Panc1 (cell line): ENCODE results near the gene S100PBP. TPM values are rescaled to one million over a fixed set of nuclear protein-coding genes. Genes with fewer than 3 reads are reported as not detected.

Experiments
- ATAC-seq: fragments of 200-7000 bp; cut with Tn5 transposase; 2 replicates; pipeline ENCODE4 v1.9.1; 2020; ENCODE audit warnings: mild to moderate bottlenecking, moderate library complexity
- BruUV-seq: library from RNA; stranded (reverse); fragments of 400-500 nt; replicated peaks from 2 replicates; lab custom pipeline; 2021; lab: Mats Ljungman, UMichigan
- CTCF ChIA-PET: fragments of 300-600 bp; sonication (Branson Sonifier 250); formaldehyde crosslinking; loops from one replicate; lab custom pipeline; 2022; ENCODE audit warnings: antibody characterized with exemption; lab: Charles Lee
- POLR2A ChIA-PET: fragments of 300-600 bp; sonication (Branson Sonifier 250); formaldehyde crosslinking; loops from one replicate; lab custom pipeline; 2022; ENCODE audit warnings: antibody characterized with exemption; lab: Charles Lee
- DNase-seq: peaks from one replicate; pipeline ENCODE4 v3.0.0-alpha.2; 2010; ENCODE audit warnings: low read depth, low spot score
- H3K27ac ChIP-seq: 2 replicates; pipeline ENCODE4 v1.5.1; 2011; ENCODE audit warnings: mild to moderate bottlenecking, low read length, inconsistent platforms
- H3K27me3 ChIP-seq: fragments of 200-500 bp; sonication (Bioruptor generic); 2 replicates; pipeline ENCODE4 v1.6.0; 2014; ENCODE audit warnings: low read length, inconsistent platforms; ENCODE audit not compliant: control insufficient read depth, insufficient read depth
- H3K36me3 ChIP-seq: fragments of 200-500 bp; sonication (Bioruptor generic); 2 replicates; pipeline ENCODE4 v1.5.1; 2014; ENCODE audit warnings: inconsistent platforms, mild to moderate bottlenecking, low read length, moderate library complexity; ENCODE audit not compliant: control insufficient read depth, insufficient read depth
- H3K4me1 ChIP-seq: 2 replicates; pipeline ENCODE4 v1.5.1; 2011; ENCODE audit warnings: inconsistent platforms, mild to moderate bottlenecking, low read length, moderate library complexity; ENCODE audit not compliant: control insufficient read depth, insufficient read depth
- H3K4me3 ChIP-seq, 2 experiments: 2 replicates each; pipeline ENCODE4 v1.5.1; 2011 to 2012; ENCODE audit warnings: low read depth in 2 of 2, low read length in 2 of 2, mild to moderate bottlenecking in 2 of 2, inconsistent platforms in 1 of 2, moderate library complexity in 1 of 2
- H3K9me3 ChIP-seq: fragments of 200-500 bp; sonication (Bioruptor generic); 2 replicates; pipeline ENCODE4 v1.5.1; 2014; ENCODE audit warnings: low read depth, mild to moderate bottlenecking, inconsistent platforms, low read length, moderate library complexity; ENCODE audit not compliant: control insufficient read depth, insufficient read depth
- POLR2AphosphoS5 ChIP-seq: IDR thresholded peaks from 2 replicates; pipeline ENCODE4 v1.6.1; 2012; ENCODE audit warnings: mild to moderate bottlenecking, low read depth, low read length, moderate library complexity
- SIN3A ChIP-seq: IDR thresholded peaks from 2 replicates; pipeline ENCODE4 v1.6.1; 2012; ENCODE audit warnings: low read depth, mild to moderate bottlenecking, low read length, moderate library complexity, borderline replicate concordance; ENCODE audit not compliant: insufficient read depth
- TCF7L2 ChIP-seq: IDR thresholded peaks from 2 replicates; pipeline ENCODE4 v1.6.1; 2011; ENCODE audit warnings: mild to moderate bottlenecking, low read depth, low read length, inconsistent platforms
- in situ Hi-C: cut with HindIII; loops from 2 replicates; pipeline ENCODE4 v1.10.0; 2016; ENCODE audit warnings: low sequenced_read_pairs, low pct_unique_long_range_greater_than_20kb
- intact Hi-C: fragments of 100-400 bp; cut with micrococcal nuclease; formaldehyde crosslinking; loops from one replicate; pipeline ENCODE4 v1.10.0; 2022; ENCODE audit not compliant: unreplicated experiment
- total RNA-seq: library from RNA; stranded (reverse); gene quantifications from one replicate; pipeline ENCODE4 v1.2.1, GENCODE V29; 2021; ENCODE audit not compliant: unreplicated experiment
- TF ChIP-seq, protein P1 (sequence below): fragments of 450-650 bp; IDR thresholded peaks from 2 replicates; pipeline ENCODE4 v1.5.1; 2017; ENCODE audit warnings: mild to moderate bottlenecking
- TF ChIP-seq, protein P2 (sequence below), 2 experiments: IDR thresholded peaks; 2 replicates each; pipeline ENCODE4 v1.6.1; 2011 to 2012; ENCODE audit warnings: low read depth in 2 of 2, control low read depth in 1 of 2, low read length in 1 of 2, mild to moderate bottlenecking in 1 of 2, moderate library complexity in 1 of 2; ENCODE audit not compliant: insufficient read depth in 1 of 2

S100PBP gene
- total RNA-seq, 1 experiment from 2014 or later: 55.4 TPM

GRCh38 chr1:32825181-32825580 is 7.7 kb downstream of the S100PBP start:
- H3K36me3 ChIP-seq: peaks cover 35% of the 10 kb centered on the region
- DNase-seq: no peak
- ChIA-PET CTCF (no interaction called here), POLR2A (no interaction called here)
- no TSS peak for BruUV-seq
- no peaks in the 10 kb centered on the region for H3K27me3 ChIP-seq
- H3K9me3 ChIP-seq: no peaks in the 10 kb centered on the region
- no peak overlapping the region for H3K4me3 ChIP-seq
- TF ChIP-seq POLR2AphosphoS5 (no peak), TCF7L2 (no peak), SIN3A (no peak)
- TF ChIP-seq, protein P1, sequence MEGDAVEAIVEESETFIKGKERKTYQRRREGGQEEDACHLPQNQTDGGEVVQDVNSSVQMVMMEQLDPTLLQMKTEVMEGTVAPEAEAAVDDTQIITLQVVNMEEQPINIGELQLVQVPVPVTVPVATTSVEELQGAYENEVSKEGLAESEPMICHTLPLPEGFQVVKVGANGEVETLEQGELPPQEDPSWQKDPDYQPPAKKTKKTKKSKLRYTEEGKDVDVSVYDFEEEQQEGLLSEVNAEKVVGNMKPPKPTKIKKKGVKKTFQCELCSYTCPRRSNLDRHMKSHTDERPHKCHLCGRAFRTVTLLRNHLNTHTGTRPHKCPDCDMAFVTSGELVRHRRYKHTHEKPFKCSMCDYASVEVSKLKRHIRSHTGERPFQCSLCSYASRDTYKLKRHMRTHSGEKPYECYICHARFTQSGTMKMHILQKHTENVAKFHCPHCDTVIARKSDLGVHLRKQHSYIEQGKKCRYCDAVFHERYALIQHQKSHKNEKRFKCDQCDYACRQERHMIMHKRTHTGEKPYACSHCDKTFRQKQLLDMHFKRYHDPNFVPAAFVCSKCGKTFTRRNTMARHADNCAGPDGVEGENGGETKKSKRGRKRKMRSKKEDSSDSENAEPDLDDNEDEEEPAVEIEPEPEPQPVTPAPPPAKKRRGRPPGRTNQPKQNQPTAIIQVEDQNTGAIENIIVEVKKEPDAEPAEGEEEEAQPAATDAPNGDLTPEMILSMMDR: no peak
- TF ChIP-seq, protein P2, sequence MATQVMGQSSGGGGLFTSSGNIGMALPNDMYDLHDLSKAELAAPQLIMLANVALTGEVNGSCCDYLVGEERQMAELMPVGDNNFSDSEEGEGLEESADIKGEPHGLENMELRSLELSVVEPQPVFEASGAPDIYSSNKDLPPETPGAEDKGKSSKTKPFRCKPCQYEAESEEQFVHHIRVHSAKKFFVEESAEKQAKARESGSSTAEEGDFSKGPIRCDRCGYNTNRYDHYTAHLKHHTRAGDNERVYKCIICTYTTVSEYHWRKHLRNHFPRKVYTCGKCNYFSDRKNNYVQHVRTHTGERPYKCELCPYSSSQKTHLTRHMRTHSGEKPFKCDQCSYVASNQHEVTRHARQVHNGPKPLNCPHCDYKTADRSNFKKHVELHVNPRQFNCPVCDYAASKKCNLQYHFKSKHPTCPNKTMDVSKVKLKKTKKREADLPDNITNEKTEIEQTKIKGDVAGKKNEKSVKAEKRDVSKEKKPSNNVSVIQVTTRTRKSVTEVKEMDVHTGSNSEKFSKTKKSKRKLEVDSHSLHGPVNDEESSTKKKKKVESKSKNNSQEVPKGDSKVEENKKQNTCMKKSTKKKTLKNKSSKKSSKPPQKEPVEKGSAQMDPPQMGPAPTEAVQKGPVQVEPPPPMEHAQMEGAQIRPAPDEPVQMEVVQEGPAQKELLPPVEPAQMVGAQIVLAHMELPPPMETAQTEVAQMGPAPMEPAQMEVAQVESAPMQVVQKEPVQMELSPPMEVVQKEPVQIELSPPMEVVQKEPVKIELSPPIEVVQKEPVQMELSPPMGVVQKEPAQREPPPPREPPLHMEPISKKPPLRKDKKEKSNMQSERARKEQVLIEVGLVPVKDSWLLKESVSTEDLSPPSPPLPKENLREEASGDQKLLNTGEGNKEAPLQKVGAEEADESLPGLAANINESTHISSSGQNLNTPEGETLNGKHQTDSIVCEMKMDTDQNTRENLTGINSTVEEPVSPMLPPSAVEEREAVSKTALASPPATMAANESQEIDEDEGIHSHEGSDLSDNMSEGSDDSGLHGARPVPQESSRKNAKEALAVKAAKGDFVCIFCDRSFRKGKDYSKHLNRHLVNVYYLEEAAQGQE (IDR thresholded peaks at IDR 0.05; ENCODE audit: insufficient read depth in 1 of 2, low read depth in 2 of 2, low read length in 1 of 2): no peak
- H3K27ac ChIP-seq: no peak overlapping the region
- H3K4me1 ChIP-seq: no peaks in the 10 kb centered on the region
- intact Hi-C loops: no loop called here
- in situ Hi-C loops: no loop called here
- ATAC-seq: no peak

DNA sequence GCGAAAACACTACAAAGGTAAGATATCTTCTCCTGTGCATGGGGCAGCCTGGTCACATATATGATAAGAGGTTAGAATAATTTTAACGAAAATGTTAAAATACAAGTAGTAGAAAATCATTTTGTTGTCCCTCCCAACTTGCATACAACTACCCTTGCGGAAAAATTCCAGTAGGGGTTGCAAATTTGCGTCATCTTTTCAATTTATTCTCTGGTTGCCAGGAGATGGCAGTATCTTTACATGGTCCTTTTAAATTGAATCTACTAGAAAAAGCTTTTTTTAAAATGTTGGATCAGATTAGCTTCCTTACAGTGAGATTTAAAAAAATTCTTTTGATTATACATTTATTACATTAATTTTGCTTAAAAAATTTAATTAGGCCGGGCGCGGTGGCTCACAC is 10.9 kb downstream of the S100PBP start:
- Histone ChIP-seq H3K4me3 (no peak overlapping the region), H3K9me3 (no peaks in the 10 kb centered on the region), H3K4me1 (no peaks in the 10 kb centered on the region), H3K36me3 (peaks cover 55% of the 10 kb centered on the region), H3K27me3 (no peaks in the 10 kb centered on the region), H3K27ac (no peak overlapping the region)
- in situ Hi-C loops (no loop called here), intact Hi-C loops (no loop called here)
- ChIA-PET POLR2A (no interaction called here), CTCF (no interaction called here)
- no TSS peak for BruUV-seq
- ATAC-seq: no peak
- no peak for DNase-seq
- TF ChIP-seq TCF7L2 (no peak), POLR2AphosphoS5 (no peak), SIN3A (no peak)
- TF ChIP-seq, protein P1: no peak; the same call in 1 of the 2 replicates
- TF ChIP-seq, protein P2 (IDR thresholded peaks at IDR 0.05; ENCODE audit: insufficient read depth in 1 of 2, low read depth in 2 of 2, low read length in 1 of 2): no peak
